Loucy (cell line): ENCODE data around the gene AHRR.

Source experiments
- H2AFZ ChIP-seq: fragments of 200-600 bp; sonication (generic); 2 replicates; pipeline ENCODE4 v1.6.0; 2016; ENCODE audit warnings: antibody characterized with exemption, mild to moderate bottlenecking, low read length, moderate library complexity
- H3F3A ChIP-seq: fragments of 200-600 bp; 2 replicates; pipeline ENCODE4 v1.6.0; 2016; ENCODE audit warnings: antibody characterized with exemption, low read depth, mild to moderate bottlenecking
- H3K27me3 ChIP-seq: fragments of 200-600 bp; sonication (generic); 2 replicates; pipeline ENCODE4 v1.6.1; 2014; ENCODE audit warnings: low read length, mild to moderate bottlenecking; ENCODE audit not compliant: insufficient read depth, poor library complexity, severe bottlenecking
- H3K36me3 ChIP-seq: fragments of 200-600 bp; sonication (generic); 2 replicates; pipeline ENCODE4 v1.6.1; 2016; ENCODE audit warnings: low read length; ENCODE audit not compliant: insufficient read depth
- H3K4me1 ChIP-seq: fragments of 200-600 bp; sonication (generic); 2 replicates; pipeline ENCODE4 v1.5.1; 2014; ENCODE audit warnings: low read length, mild to moderate bottlenecking; ENCODE audit not compliant: insufficient read depth, poor library complexity, severe bottlenecking
- H3K4me2 ChIP-seq: fragments of 200-600 bp; sonication (generic); 2 replicates; pipeline ENCODE4 v1.6.0; 2014; ENCODE audit warnings: antibody characterized with exemption, low read length, low read depth, mild to moderate bottlenecking; ENCODE audit not compliant: poor library complexity, severe bottlenecking
- H3K4me3 ChIP-seq: fragments of 200-600 bp; sonication (generic); 2 replicates; pipeline ENCODE4 v1.5.1; 2014; ENCODE audit warnings: low read length, mild to moderate bottlenecking, mixed read lengths; ENCODE audit not compliant: poor library complexity, severe bottlenecking
- H3K79me2 ChIP-seq: fragments of 200-600 bp; sonication (generic); 2 replicates; pipeline ENCODE4 v1.6.1; 2014; ENCODE audit warnings: low read length; ENCODE audit not compliant: insufficient read depth
- H3K9ac ChIP-seq: fragments of 200-600 bp; sonication (generic); 2 replicates; pipeline ENCODE4 v1.6.0; 2014; ENCODE audit warnings: mild to moderate bottlenecking, low read depth, low read length, moderate library complexity; ENCODE audit not compliant: poor library complexity, severe bottlenecking
- H3K9me2 ChIP-seq: fragments of 200-600 bp; sonication (generic); replicated peaks from 2 replicates; pipeline ENCODE4 v1.6.1; 2016; ENCODE audit warnings: low read depth, low read length, mixed read lengths
- H3K9me3 ChIP-seq: fragments of 200-600 bp; sonication (generic); 2 replicates; pipeline ENCODE4 v1.6.1; 2014; ENCODE audit warnings: mild to moderate bottlenecking, antibody characterized with exemption, low read length, low read depth; ENCODE audit not compliant: insufficient read depth
- H4K20me1 ChIP-seq: fragments of 200-600 bp; sonication (generic); 2 replicates; pipeline ENCODE4 v1.6.0; 2014; ENCODE audit warnings: antibody characterized with exemption, low read length, mild to moderate bottlenecking; ENCODE audit not compliant: insufficient read depth, poor library complexity, severe bottlenecking
- CTCF ChIP-seq: fragments of 200-600 bp; sonication (generic); conservative IDR thresholded peaks from 2 replicates; pipeline ENCODE4 v1.5.1; 2014; ENCODE audit warnings: mild to moderate bottlenecking, antibody characterized with exemption, low read length
- EZH2phosphoT487 ChIP-seq: fragments of 200-600 bp; IDR thresholded peaks from 2 replicates; pipeline ENCODE4 v1.6.1; 2018; ENCODE audit warnings: antibody characterized with exemption, mild to moderate bottlenecking, moderate library complexity, borderline replicate concordance

The AHRR gene

DNA sequence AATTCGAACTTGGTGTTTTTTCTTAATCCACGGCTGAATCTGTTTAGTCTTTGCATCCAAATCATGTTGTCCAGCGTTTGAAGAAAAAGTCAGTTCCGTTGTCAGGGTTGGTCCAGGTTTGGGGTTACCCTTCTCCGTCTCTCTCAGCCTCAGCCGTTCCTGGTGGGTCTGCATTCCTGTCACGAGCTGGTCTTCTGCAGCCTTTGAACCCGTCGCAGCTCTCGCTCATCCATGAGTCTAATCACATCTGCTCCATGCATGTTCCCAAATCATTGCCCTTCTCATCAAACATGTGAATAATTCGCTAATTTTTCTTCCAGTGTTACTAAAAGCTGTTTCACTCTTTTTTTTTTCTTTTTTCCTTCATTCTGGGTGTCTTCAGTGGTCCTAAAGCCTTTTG is 82.5 kb downstream of the AHRR start:
- H4K20me1 ChIP-seq: no peaks in the 10 kb centered on the region
- no peaks in the 10 kb centered on the region for H3K9me2 ChIP-seq
- H3K79me2 ChIP-seq: no peaks in the 10 kb centered on the region
- H2AFZ ChIP-seq: no peak overlapping the region
- H3K4me1 ChIP-seq: peaks cover 11% of the 10 kb centered on the region
- no peaks in the 10 kb centered on the region for H3K9me3 ChIP-seq
- no peaks in the 10 kb centered on the region for H3K36me3 ChIP-seq
- no peak overlapping the region for H3K4me2 ChIP-seq
- TF ChIP-seq EZH2phosphoT487: no peak
- TF ChIP-seq CTCF: no peak
- no peaks in the 10 kb centered on the region for H3K27me3 ChIP-seq
- H3K9ac ChIP-seq: no peak overlapping the region
- no peaks in the 10 kb centered on the region for H3F3A ChIP-seq
- H3K4me3 ChIP-seq: no peak overlapping the region

GRCh38 chr5:404666-405241 is 83.2 kb downstream of the AHRR start:
- H4K20me1 ChIP-seq: no peaks in the 10 kb centered on the region
- H3K4me2 ChIP-seq: no peak overlapping the region
- no peaks in the 10 kb centered on the region for H3K27me3 ChIP-seq
- peaks cover 10% of the 10 kb centered on the region for H3K4me1 ChIP-seq
- no peaks in the 10 kb centered on the region for H3K9me2 ChIP-seq
- no peaks in the 10 kb centered on the region for H3F3A ChIP-seq
- H3K4me3 ChIP-seq: no peak overlapping the region
- TF ChIP-seq EZH2phosphoT487: no peak
- no peak for TF ChIP-seq CTCF
- H3K36me3 ChIP-seq: no peaks in the 10 kb centered on the region
- no peaks in the 10 kb centered on the region for H3K79me2 ChIP-seq
- H3K9ac ChIP-seq: no peak overlapping the region
- no peak overlapping the region for H2AFZ ChIP-seq
- no peaks in the 10 kb centered on the region for H3K9me3 ChIP-seq

DNA sequence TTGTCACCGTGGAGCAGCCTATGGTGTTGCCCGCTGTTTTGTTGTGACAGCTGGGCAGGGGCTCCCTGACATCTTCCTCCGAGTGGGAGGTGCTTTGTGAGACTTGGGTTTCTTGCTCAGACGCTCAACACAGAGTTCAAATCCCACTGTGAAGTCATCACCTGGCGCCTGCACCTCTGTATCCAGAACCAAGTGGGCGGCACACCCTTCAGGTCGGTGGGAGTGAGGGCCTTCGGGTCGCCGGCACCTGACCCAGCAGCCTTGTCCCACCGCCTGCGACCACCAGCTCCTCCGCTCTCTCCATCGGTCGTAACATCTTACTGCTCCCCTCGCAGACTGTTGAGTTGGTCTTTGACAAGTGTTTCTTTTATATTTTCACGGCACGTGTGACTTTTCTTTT is 83.9 kb downstream of the AHRR start:
- H3K27me3 ChIP-seq: no peaks in the 10 kb centered on the region
- no peaks in the 10 kb centered on the region for H3K9me2 ChIP-seq
- peaks cover 3% of the 10 kb centered on the region for H3K4me1 ChIP-seq
- H3K36me3 ChIP-seq: no peaks in the 10 kb centered on the region
- H2AFZ ChIP-seq: no peak overlapping the region
- no peaks in the 10 kb centered on the region for H3K79me2 ChIP-seq
- H3K4me3 ChIP-seq: no peak overlapping the region
- no peaks in the 10 kb centered on the region for H4K20me1 ChIP-seq
- TF ChIP-seq EZH2phosphoT487: no peak
- no peak for TF ChIP-seq CTCF
- no peaks in the 10 kb centered on the region for H3F3A ChIP-seq
- no peak overlapping the region for H3K9ac ChIP-seq
- H3K9me3 ChIP-seq: no peaks in the 10 kb centered on the region
- H3K4me2 ChIP-seq: no peak overlapping the region
